NK-92 (cell line): ENCODE data around the gene KLRK1.
"Not testable (repeated sequence)": the region's sequence is repeated elsewhere in the genome, so short reads cannot be mapped to it uniquely, and the experiment has no call there.

Experiments used
- DNase-seq: peaks from one replicate; lab custom pipeline; 2025; ENCODE audit not compliant: unreplicated experiment; lab: John Stamatoyannopoulos, UW

Gene KLRK1

GRCh38 chr12:10389904-10390303 is at the start of gene KLRK1:
KLRK1 (minus strand) TSS chr12:10390041; CDS start chr12:10388810, 1,231 bp downstream.
- DNase-seq, result no peak

- not testable (repeated sequence) for DNase-seq
Observed at GRCh38 chr12:10437601-10438000, 47.8 kb upstream of the KLRK1 start.

GRCh38 chr12:10435816-10436215 is 46.0 kb upstream of the KLRK1 start, which contains the start of gene KLRC2:
KLRC2 (minus strand) TSS chr12:10436010; CDS start chr12:10435986, 24 bp downstream.
- not testable (repeated sequence) for DNase-seq

DNA sequence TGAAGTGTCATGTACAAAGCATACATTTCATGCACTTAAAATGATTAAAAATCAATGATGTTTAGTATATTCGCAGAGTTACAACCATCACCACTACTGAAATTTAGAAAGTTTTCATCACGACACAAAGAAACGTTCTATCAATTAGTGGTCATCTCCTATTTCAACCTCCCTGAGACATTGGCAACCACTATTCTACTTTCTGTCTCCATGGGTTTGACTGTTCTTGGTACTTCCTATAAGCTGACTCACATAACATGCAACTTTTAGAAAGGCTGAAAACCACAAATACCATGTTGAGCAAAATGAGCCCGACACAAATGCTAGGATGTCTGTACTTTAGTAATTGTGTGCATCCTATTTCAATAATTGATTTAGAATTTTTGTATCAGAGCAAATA is 40.8 kb upstream of the KLRK1 start:
- DNase-seq, result not testable (repeated sequence)

- not testable (repeated sequence) for DNase-seq
Observed at GRCh38 chr12:10425938-10426337, 36.1 kb upstream of the KLRK1 start.

DNA sequence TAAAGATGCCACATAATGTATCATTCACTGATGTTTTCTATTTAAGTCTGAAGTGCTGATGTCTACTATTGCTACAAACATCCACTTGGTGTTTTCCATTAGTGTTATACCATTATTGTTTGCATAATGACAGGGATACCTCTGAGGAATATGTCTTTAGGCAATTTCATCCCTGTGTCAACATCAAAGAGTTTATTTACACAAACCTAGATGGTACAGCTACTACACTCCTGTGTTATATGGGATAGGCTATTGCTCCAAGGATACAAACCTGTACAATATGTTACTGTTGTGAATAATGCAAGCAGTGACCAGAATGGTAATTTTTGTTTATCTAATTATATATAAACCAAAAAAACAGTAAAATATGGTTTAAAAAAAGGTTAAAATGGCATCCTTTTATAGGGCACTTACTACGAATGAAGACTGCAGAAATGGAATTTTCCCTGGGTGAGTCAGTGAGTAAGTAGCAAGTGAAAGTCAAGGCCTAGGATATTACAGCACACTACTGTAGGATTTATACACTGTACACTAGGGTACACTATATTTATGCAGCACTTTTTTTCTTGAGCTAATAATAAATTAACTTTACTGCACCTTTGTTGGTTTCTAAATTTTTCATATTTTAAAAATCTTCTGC is 34.5 kb upstream of the KLRK1 start:
- not testable (repeated sequence) for DNase-seq

GRCh38 chr12:10422159-10422558 is 32.3 kb upstream of the KLRK1 start:
- DNase-seq, result not testable (repeated sequence)

GRCh38 chr12:10420334-10420733 is 30.5 kb upstream of the KLRK1 start, which contains the start of gene KLRC3:
KLRC3 (minus strand) TSS chr12:10420595; CDS start chr12:10420550, 45 bp downstream.
- not testable (repeated sequence) for DNase-seq

GRCh38 chr12:10409392-10409791 is 19.6 kb upstream of the KLRK1 start, which contains the start of gene KLRC4:
KLRC4 (minus strand) TSS chr12:10409757; CDS start chr12:10409575, 182 bp downstream.
- no peak for DNase-seq

DNA sequence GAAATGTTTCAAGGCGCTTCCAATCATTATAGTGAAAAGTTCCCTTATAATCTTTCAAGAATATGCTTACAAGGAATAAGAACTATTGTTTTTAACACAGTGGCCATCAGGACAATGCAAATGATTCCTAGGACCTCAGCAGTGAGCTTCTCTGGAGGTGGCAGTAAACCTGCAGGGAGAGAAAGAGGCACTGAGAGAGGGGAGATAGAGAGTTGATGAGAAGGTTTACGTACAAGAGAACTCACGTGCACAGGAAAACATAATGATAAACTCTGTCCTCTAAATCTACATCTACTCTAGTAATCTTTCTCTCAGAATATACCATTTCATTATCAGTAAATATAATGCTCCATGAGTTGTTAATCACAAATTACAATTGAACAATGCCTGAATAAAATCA is 19.0 kb upstream of the KLRK1 start:
- no peak for DNase-seq

- no peak for DNase-seq
Observed at GRCh38 chr12:10406725-10407124, 16.9 kb upstream of the KLRK1 start.

DNA sequence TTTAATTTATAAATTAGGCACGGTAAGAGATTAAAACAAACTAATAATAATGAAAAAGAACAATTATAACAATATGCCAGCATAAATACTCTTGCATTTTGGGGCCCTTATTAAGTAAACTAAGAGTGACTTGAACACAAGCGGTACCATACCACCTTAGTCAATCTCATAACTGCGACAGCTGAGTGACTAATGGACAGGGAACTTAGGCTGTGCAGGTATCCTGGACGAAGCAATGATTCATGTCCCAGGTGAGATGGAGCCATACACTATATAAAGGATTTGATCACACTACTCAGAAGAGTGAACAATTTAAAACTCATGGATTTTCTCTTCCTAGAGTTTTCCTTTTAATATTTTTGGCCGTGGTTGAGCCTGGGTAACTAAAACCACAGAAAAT is 15.5 kb upstream of the KLRK1 start:
- DNase-seq, result no peak

DNA sequence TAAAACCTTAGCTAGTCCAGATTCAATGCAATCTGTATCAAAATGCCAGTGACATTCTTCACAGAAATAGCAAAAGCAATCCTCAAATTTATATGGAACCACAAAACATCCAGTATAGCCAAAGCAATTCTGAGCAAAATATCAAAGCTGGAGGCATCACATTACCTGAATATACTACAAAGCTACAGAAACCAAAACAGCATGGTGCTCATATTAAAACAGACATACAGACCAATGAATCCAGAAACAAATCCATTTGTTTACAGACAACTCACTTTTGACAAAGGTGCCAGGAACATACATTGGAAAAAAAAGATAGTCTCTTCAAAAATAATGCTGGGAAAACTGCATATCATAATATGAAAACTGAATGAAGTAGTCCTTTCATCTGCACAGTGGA is 15.0 kb upstream of the KLRK1 start:
- DNase-seq, result no peak

GRCh38 chr12:10400829-10401228 is 11.0 kb upstream of the KLRK1 start:
- no peak for DNase-seq

- DNase-seq, result no peak
Observed at GRCh38 chr12:10398168-10398567, 8.3 kb upstream of the KLRK1 start.

GRCh38 chr12:10397296-10397695 is 7.5 kb upstream of the KLRK1 start:
- DNase-seq, result no peak

- DNase-seq, result not testable (repeated sequence)
Observed at GRCh38 chr12:10396176-10396575, 6.3 kb upstream of the KLRK1 start.

- DNase-seq, result no peak
Observed at GRCh38 chr12:10395390-10395998, 5.7 kb upstream of the KLRK1 start.

DNA sequence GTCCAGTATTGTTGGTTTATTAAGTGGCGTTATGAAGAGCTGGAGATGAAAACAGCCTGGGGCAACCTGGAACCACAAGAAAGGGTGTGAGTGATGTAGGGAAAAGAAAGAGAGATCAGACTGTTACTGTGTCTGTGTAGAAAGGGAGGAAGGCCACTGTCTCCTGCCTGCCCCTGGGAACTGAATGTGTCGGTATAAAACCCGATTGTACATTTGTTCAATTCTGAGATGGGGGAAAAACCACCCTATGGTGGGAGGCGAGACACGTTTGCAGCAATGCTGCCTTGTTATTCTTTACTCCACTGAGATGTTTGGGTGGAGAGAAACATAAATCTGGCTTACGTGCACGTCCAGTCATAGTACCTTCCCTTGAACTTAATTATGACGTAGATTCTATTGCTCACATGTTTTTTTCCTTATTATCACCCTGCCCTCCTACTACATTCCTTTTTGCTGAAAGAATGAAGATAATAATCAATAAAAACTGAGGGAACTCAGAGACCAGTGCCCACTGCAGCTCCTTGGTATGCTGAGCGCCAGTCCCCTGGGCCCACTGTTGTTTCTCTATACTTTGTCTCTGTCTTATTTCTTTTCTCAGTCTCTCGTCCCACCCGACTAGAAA is 4.8 kb upstream of the KLRK1 start:
- DNase-seq, result not testable (repeated sequence)

GRCh38 chr12:10393291-10393690 is 3.5 kb upstream of the KLRK1 start:
- no peak for DNase-seq

- no peak for DNase-seq
Observed at GRCh38 chr12:10392394-10392930, 2.6 kb upstream of the KLRK1 start.

DNA sequence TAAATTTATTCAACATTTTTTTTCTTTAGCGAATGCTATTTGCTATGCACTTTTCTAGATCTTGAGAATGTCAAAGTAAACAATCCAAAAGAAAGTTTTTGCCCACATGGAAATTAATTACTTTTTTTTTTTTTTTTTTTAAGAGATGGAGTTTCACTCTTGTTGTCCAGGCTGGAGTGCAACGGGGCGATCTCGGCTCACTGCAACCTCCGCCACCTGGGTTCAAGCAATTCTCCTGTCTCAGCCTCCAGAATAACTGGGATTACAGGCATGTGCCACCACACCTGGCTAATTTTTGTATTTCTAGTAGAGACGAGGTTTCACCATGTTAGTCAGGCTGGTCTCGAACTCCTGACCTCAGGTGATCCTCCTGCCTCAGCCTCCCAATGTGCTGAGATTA is 1.1 kb upstream of the KLRK1 start:
- not testable (repeated sequence) for DNase-seq
